ENCODE data around the gene TPCN2. TPM values are rescaled to one million over a fixed set of nuclear protein-coding genes. Genes with fewer than 3 reads are reported as not detected.

The TPCN2 gene
- total and polyA plus RNA-seq, 3 experiments from 2014 or later, result 4.0 to 12.9 (median 12.3) TPM

GRCh38 chr11:69100454-69101114, 51.9 kb downstream of the TPCN2 start:
- Mint-ChIP-seq H3K27ac (no peak overlapping the region), H3K9me3 (no peaks in the 10 kb centered on the region)

GRCh38 chr11:69101115-69101791, 52.5 kb downstream of the TPCN2 start:
- no peaks in the 10 kb centered on the region for H3K36me3 Mint-ChIP-seq
- DNase-seq, result peak; percentile 53 to 76 (median 59)
- Histone ChIP-seq H3K27ac (ENCODE audit: low read depth, low read length) (no peak overlapping the region), H3K9me3 (ENCODE audit: low read length) (no peaks in the 10 kb centered on the region), H3K4me1 (ENCODE audit: insufficient read depth, low read length) (no peaks in the 10 kb centered on the region), H3K36me3 (ENCODE audit: insufficient read depth, low read length) (no peaks in the 10 kb centered on the region), H3K4me3 (ENCODE audit: low read length) (no peak overlapping the region), H3K27me3 (ENCODE audit: insufficient read depth, low read length, poor library complexity, severe bottlenecking) (no peaks in the 10 kb centered on the region)
- CTCF ChIA-PET, result interaction anchor here (0.7 to 4.5 kb wide), 7 partner anchors 8 to 569 kb away, joined by 3 to 28 read pairs (median 3); no protein-coding TSS in a partner anchor
- POLR2A ChIA-PET, result no interaction called here
- no peaks in the 10 kb centered on the region for H3K4me1 Mint-ChIP-seq
- no peak overlapping the region for H3K4me3 Mint-ChIP-seq
- H3K27ac Mint-ChIP-seq, result no peak overlapping the region
- no peaks in the 10 kb centered on the region for H3K9me3 Mint-ChIP-seq
- peaks cover 3 to 17% of the 10 kb centered on the region in 2 donors for H3K27me3 Mint-ChIP-seq

More at GRCh38 chr11:69100454-69101114, 51.9 kb downstream of the TPCN2 start:
- Histone ChIP-seq H3K4me3 (ENCODE audit: low read length) (no peak overlapping the region), H3K27me3 (ENCODE audit: insufficient read depth, low read length, poor library complexity, severe bottlenecking) (no peaks in the 10 kb centered on the region), H3K9me3 (ENCODE audit: low read length) (no peaks in the 10 kb centered on the region), H3K36me3 (ENCODE audit: insufficient read depth, low read length) (no peaks in the 10 kb centered on the region), H3K27ac (ENCODE audit: low read depth, low read length) (no peak overlapping the region), H3K4me1 (ENCODE audit: insufficient read depth, low read length) (no peaks in the 10 kb centered on the region)
- H3K27me3 Mint-ChIP-seq, result peaks cover 3 to 16% of the 10 kb centered on the region in 2 donors
- H3K36me3 Mint-ChIP-seq, result peaks cover 0 to 1% (median 0%) of the 10 kb centered on the region in 3 donors
- CTCF ChIA-PET, result interaction anchor here (0.9 to 4.5 kb wide), 6 partner anchors 11 to 573 kb away, joined by 3 to 28 read pairs (median 3); no protein-coding TSS in a partner anchor
- H3K4me3 Mint-ChIP-seq, result no peak overlapping the region
- DNase-seq, result no peak
- H3K4me1 Mint-ChIP-seq, result no peaks in the 10 kb centered on the region
- POLR2A ChIA-PET, result no interaction called here

GRCh38 chr11:69101792-69102695, 53.3 kb downstream of the TPCN2 start:
- Mint-ChIP-seq H3K27me3 (peaks cover 3 to 17% of the 10 kb centered on the region in 2 donors), H3K27ac (no peak overlapping the region), H3K4me3 (peak overlapping the region in 1 of 7 donors; percentile 66), H3K4me1 (no peaks in the 10 kb centered on the region), H3K9me3 (no peaks in the 10 kb centered on the region), H3K36me3 (no peaks in the 10 kb centered on the region)
- Histone ChIP-seq H3K4me3 (ENCODE audit: low read length) (no peak overlapping the region), H3K9me3 (ENCODE audit: low read length) (no peaks in the 10 kb centered on the region), H3K4me1 (ENCODE audit: insufficient read depth, low read length) (no peaks in the 10 kb centered on the region), H3K27ac (ENCODE audit: low read depth, low read length) (no peak overlapping the region), H3K36me3 (ENCODE audit: insufficient read depth, low read length) (no peaks in the 10 kb centered on the region), H3K27me3 (ENCODE audit: insufficient read depth, low read length, poor library complexity, severe bottlenecking) (no peaks in the 10 kb centered on the region)
- ChIA-PET CTCF (interaction anchor here (0.7 to 4.5 kb wide), 5 partner anchors 9 to 554 kb away, joined by 3 to 28 read pairs (median 3); no protein-coding TSS in a partner anchor), POLR2A (no interaction called here)
- no peak for DNase-seq

- H3K36me3 Mint-ChIP-seq, result peaks cover 0 to 4% (median 0%) of the 10 kb centered on the region in 3 donors
- CTCF ChIA-PET, result interaction anchor here (4.5 kb wide), 1 partner anchor 541 kb away, joined by 28 read pairs; no protein-coding TSS in a partner anchor
- POLR2A ChIA-PET, result no interaction called here
- Histone ChIP-seq H3K4me3 (ENCODE audit: low read length) (no peak overlapping the region), H3K4me1 (ENCODE audit: insufficient read depth, low read length) (no peaks in the 10 kb centered on the region), H3K9me3 (ENCODE audit: low read length) (no peaks in the 10 kb centered on the region), H3K36me3 (ENCODE audit: insufficient read depth, low read length) (no peaks in the 10 kb centered on the region), H3K27me3 (ENCODE audit: insufficient read depth, low read length, poor library complexity, severe bottlenecking) (no peaks in the 10 kb centered on the region), H3K27ac (ENCODE audit: low read depth, low read length) (no peak overlapping the region)
- no peak overlapping the region for H3K27ac Mint-ChIP-seq
- peaks cover 6 to 19% of the 10 kb centered on the region in 2 donors for H3K27me3 Mint-ChIP-seq
- H3K9me3 Mint-ChIP-seq, result no peaks in the 10 kb centered on the region
- H3K4me1 Mint-ChIP-seq, result no peaks in the 10 kb centered on the region
- peak overlapping the region in 1 of 7 donors; percentile 66 for H3K4me3 Mint-ChIP-seq
- no peak for DNase-seq
Measured at GRCh38 chr11:69102732-69103615, 54.2 kb downstream of the TPCN2 start.

- Histone ChIP-seq H3K36me3 (ENCODE audit: insufficient read depth, low read length) (no peaks in the 10 kb centered on the region), H3K4me1 (ENCODE audit: insufficient read depth, low read length) (no peaks in the 10 kb centered on the region), H3K27ac (ENCODE audit: low read depth, low read length) (no peak overlapping the region), H3K9me3 (ENCODE audit: low read length) (no peaks in the 10 kb centered on the region), H3K4me3 (ENCODE audit: low read length) (no peak overlapping the region), H3K27me3 (ENCODE audit: insufficient read depth, low read length, poor library complexity, severe bottlenecking) (no peaks in the 10 kb centered on the region)
- ChIA-PET CTCF (no interaction called here), POLR2A (no interaction called here)
- Mint-ChIP-seq H3K4me3 (no peak overlapping the region), H3K27me3 (peaks cover 7 to 21% of the 10 kb centered on the region in 2 donors), H3K27ac (no peak overlapping the region), H3K4me1 (no peaks in the 10 kb centered on the region), H3K9me3 (no peaks in the 10 kb centered on the region), H3K36me3 (peaks cover 0 to 8% (median 0%) of the 10 kb centered on the region in 3 donors)
- DNase-seq, result no peak
Measured at GRCh38 chr11:69104212-69104855, 55.6 kb downstream of the TPCN2 start.

GRCh38 chr11:69104856-69105395, 56.2 kb downstream of the TPCN2 start:
- Mint-ChIP-seq H3K4me3 (no peak overlapping the region), H3K36me3 (peaks cover 0 to 8% (median 0%) of the 10 kb centered on the region in 3 donors), H3K27me3 (peaks cover 7 to 24% of the 10 kb centered on the region in 2 donors), H3K4me1 (no peaks in the 10 kb centered on the region), H3K27ac (no peak overlapping the region), H3K9me3 (peaks cover 0 to 3% (median 0%) of the 10 kb centered on the region in 5 donors)
- Histone ChIP-seq H3K36me3 (ENCODE audit: insufficient read depth, low read length) (no peaks in the 10 kb centered on the region), H3K9me3 (ENCODE audit: low read length) (no peaks in the 10 kb centered on the region), H3K4me3 (ENCODE audit: low read length) (no peak overlapping the region), H3K27ac (ENCODE audit: low read depth, low read length) (no peak overlapping the region), H3K27me3 (ENCODE audit: insufficient read depth, low read length, poor library complexity, severe bottlenecking) (no peaks in the 10 kb centered on the region), H3K4me1 (ENCODE audit: insufficient read depth, low read length) (no peaks in the 10 kb centered on the region)
- DNase-seq, result no peak
- POLR2A ChIA-PET, result interaction anchor here (0.5 kb wide), 1 partner anchor 15 kb away, joined by 3 read pairs; no protein-coding TSS in a partner anchor
- CTCF ChIA-PET, result no interaction called here
